HL-60 (cell line): Measurements from ENCODE around the gene EEA1.

Experiments used
- POLR2AphosphoS5 ChIP-seq: IDR thresholded peaks from 2 replicates; pipeline ENCODE4 v1.6.1; 2012; ENCODE audit warnings: low read depth
- TF ChIP-seq, protein P1 (sequence below): IDR thresholded peaks from one replicate; pipeline ENCODE4 v1.5.1; 2011; ENCODE audit warnings: low read length, control low read depth, inconsistent platforms; ENCODE audit not compliant: insufficient read depth

DNA sequence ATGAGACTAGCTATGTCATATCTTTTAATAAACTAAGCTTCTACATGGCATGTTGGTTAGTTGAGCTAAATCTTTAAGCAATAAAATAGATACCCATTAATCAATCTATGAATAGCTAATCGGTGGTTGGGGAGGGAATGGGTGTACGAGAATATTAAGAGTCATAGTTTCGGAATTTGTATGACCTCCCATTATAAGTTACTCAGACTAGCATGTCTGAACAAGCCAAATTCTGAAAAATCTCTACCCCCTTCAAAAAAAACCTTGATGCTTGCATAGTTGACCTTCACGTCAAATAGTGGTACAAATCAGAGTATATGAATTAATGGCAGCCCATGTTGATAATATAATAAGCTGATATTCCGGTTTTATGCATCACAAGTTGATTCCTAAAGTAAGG lies 166.3 kb downstream of the EEA1 start:
- TF ChIP-seq, protein P1, sequence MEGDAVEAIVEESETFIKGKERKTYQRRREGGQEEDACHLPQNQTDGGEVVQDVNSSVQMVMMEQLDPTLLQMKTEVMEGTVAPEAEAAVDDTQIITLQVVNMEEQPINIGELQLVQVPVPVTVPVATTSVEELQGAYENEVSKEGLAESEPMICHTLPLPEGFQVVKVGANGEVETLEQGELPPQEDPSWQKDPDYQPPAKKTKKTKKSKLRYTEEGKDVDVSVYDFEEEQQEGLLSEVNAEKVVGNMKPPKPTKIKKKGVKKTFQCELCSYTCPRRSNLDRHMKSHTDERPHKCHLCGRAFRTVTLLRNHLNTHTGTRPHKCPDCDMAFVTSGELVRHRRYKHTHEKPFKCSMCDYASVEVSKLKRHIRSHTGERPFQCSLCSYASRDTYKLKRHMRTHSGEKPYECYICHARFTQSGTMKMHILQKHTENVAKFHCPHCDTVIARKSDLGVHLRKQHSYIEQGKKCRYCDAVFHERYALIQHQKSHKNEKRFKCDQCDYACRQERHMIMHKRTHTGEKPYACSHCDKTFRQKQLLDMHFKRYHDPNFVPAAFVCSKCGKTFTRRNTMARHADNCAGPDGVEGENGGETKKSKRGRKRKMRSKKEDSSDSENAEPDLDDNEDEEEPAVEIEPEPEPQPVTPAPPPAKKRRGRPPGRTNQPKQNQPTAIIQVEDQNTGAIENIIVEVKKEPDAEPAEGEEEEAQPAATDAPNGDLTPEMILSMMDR: no peak
- no peak for TF ChIP-seq POLR2AphosphoS5
